Suppressor macrophage treated with lipopolysaccharide for 1 hour (primary cell): ENCODE measurements around the gene DEFB123.

Experiments
- DNase-seq, 3 donors: peaks; one replicate each; pipeline ENCODE4 v3.0.0-alpha.2; 2020 to 2022

Gene DEFB123

DNA sequence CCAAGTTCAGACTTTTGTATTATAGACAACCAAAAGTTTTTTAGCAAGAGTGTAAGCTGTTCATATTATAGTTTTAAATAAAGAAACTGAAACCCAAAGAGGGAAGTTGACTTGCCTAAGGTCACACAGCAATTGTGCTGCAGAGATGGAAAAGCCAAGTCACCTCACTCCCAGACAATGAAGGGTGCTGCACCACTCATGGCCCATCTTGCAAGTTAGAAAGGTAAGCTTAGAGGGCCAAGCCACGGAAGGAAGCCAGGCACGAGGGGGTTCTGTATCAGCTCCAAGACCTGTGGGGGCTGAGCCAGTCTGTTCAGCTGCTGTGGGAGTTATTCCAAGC is 33.6 kb downstream of the DEFB123 start:
- peak; percentile 49 to 67 (median 52) for DNase-seq

DNA sequence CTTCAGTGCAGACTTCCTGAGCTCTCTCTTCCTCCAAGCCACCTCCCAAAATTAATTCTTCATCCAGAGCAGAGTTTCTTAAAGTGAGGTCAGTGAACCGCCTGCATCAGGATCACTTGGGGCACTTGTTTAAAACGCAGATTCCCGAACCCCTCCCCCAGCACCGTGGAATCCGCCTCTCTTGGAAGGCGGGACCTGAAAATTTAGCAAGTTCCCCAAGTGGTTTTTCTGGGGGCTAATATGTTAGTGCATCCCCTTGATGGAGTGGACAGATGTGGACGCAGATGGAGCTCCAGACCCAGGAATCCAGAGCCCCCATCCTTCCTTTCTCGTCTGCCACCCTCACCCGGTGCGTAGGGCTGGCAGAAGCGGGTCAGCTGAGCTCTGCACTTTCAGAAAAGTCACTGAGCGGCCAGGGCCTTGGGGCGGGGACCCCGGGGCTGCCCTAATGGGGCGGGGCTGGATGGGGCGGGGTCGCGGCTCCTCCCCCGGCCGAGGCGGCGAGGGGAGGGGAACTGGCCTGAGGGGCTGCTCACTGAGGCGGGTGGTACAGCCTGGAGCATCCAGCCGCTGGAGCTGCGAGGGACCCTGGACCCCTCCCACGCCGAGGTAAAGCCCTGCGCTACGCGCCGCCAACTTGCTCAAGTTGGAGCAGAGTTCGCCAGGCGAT is 34.5 kb downstream of the DEFB123 start, which contains the start of the genes DEFB124 and REM1:
TSS of gene DEFB124 (minus strand) at position 370 of the 670 bp plus-strand sequence. CDS start 2,114 bp downstream, outside the sequence.
TSS of gene REM1 (plus strand) at position 531 of the 670 bp plus-strand sequence. CDS start 1,158 bp downstream, outside the sequence.
- DNase-seq = peak in 1 of 3 donors; percentile 36

- DNase-seq = no peak
Observed at GRCh38 chr20:31475472-31476293, 35.3 kb downstream of the DEFB123 start.

GRCh38 chr20:31476294-31476585 is 35.8 kb downstream of the DEFB123 start:
- DNase-seq = no peak

- DNase-seq = peak; percentile 70 to 84 (median 78)
Observed at GRCh38 chr20:31476643-31477215, 36.3 kb downstream of the DEFB123 start.

- peak in 2 of 3 donors; percentile 28 to 41 for DNase-seq
Observed at GRCh38 chr20:31484001-31484400, 43.6 kb downstream of the DEFB123 start.

DNA sequence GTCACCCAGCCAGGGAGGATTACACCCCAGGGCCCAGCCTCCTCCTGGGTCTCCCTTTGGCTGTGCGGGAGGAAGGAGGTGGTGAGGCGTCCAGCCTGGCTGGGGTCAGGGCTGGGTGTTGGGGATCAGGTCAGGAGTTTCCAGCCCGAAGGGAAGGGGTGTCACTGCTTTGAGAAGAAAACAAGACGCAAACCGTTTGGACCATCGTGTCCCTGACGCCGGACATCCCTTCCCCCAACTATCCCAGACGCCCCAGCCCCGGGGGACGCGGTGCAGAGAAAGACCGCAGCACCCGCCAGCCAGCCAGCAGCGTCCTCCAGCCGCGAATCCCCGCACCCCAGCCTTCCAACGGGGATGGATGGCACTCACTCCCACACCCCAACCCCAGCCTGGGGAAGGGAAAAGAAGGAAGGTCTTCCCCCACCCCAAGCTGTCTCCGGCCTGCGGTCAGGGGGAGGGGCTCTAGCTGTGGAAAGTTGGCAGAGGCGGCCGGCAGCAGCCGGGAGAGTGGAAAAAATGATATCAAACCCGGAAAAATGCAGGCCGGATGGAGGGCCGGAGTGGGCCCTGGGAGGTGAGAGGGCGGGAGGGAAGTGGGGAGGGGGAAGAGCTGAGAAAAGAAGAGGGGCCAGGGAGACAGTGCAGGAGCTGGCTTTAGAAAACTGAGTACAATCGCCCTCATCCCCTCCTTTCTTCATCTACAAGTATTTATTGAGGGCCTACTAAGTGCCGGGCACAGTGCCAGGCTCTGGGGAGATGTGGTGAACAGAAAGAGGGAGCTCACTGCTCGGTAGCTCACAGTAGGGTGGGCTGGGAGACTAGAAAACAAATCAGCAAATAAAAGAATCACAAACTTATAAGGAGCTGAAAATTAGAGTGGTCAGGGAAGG is 45.3 kb downstream of the DEFB123 start:
- DNase-seq = peak; percentile 17 to 57 (median 33)

DNA sequence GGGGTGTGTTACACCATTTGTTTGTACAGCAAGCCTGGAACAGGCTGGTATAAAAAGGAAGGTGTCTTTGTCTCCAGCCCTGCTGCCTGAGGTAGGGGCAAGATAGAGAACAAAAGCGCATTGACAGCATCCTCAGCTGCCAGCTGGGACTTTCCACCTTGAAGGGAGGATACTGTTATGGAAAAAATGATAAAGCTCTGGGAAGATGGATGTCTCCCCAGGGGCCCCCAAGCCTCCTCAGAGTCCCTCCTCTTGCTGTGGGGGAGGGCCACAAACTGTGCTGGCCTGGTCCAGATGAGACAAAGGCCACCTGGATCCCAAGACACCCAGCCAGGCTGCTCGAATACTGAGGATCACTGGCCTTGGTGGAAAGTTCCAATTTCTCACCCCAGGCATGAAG is 47.7 kb downstream of the DEFB123 start:
- DNase-seq = no peak

GRCh38 chr20:31489152-31489551 is 48.7 kb downstream of the DEFB123 start:
- DNase-seq = no peak

DNA sequence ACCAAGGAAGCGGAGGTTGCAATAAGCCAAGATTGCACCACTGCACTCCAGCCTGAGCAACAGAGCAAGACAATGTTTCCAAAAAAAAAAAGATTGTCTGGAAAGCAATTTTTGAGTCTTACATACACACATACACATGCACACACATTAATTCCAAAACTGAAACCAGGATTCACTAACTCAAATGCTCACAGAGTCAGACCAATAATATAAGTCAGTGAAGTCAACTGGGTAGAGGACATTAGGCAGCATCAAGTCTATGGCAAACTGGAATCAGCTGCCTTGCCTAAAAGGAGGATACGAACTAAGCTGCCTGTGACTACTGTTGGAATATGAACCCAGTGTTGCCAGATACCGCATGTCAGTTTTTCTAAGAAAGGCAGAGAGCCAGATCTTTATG is 50.3 kb downstream of the DEFB123 start:
- no peak for DNase-seq

DNA sequence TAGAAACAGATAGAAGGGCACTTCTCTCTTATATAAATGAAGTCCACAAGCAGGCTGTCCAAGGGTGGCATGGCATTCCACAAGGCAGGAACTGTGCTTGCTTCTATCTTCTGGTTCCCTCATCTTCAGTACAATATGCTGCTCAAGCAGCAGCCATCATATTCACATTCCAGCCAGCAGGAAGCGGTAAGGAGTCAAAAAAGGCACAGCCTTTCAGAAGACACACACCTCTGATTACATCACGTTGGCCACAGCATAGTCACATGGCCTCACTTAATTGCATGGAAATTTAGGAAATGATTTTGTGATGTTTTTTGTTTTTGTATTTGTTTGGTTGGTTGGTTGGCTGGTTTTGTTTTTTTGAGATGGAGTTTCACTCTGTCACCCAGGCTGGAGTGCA is 53.7 kb downstream of the DEFB123 start:
- DNase-seq = peak in 1 of 3 donors; percentile 32

- no peak for DNase-seq
Observed at GRCh38 chr20:31496761-31497295, 56.4 kb downstream of the DEFB123 start.

DNA sequence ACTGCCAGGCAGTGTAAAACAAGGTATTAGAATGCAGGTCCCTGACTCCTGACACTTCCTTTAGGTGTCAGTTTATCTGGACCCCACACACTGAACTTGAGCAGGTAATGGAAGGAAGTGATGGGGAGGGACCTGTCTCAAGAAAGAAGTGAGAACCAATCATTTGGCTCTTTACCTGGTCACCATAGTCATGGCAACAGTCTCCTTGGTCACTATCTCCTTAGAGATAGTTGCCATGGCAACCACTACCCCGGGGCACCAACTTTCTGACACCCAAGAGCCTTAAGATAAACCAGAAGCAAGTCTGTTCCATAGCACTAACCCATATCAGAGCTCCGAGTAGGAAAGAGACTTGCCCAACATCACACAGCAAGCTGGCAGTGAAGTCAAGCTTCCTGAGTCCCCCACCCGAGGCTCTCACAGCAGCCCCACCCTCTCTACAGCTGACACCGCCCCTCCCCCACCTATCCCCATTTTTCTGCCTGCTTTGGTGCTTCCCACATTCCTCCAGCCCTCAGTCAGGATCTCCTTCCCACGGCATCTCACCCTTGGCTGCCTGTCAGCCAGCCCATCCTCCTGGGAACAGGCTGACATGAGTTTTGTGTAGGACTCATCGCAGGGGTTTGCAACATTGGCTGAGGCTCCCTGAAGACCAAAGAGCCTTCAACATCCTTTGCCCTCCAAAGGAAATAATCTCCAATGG is 57.6 kb downstream of the DEFB123 start:
- no peak for DNase-seq
